Mononuclear cell (primary cell): ENCODE results near the gene LGALS7B. TPM values are rescaled to one million over a fixed set of nuclear protein-coding genes. Genes with fewer than 3 reads are reported as not detected.
A peak's percentile ranks its signal among the peaks of the same experiment; 100 is the strongest.
"Not testable (repeated sequence)": the region's sequence is repeated elsewhere in the genome, so short reads cannot be mapped to it uniquely, and the experiment has no call there.

Experiments
- H3K27me3 ChIP-seq: 2 replicates; pipeline ENCODE4 v1.6.0; 2011; ENCODE audit warnings: low read length, control low read depth; ENCODE audit not compliant: insufficient read depth
- H3K4me1 ChIP-seq: 2 replicates; pipeline ENCODE4 v1.5.1; 2011; ENCODE audit warnings: mild to moderate bottlenecking, low read length, control low read depth; ENCODE audit not compliant: insufficient read depth
- H3K4me3 ChIP-seq: 2 replicates; pipeline ENCODE4 v1.5.1; 2011; ENCODE audit warnings: mild to moderate bottlenecking, low read length, moderate library complexity
- H3K9me3 ChIP-seq: 2 replicates; pipeline ENCODE4 v1.5.1; 2011; ENCODE audit warnings: low read depth, mild to moderate bottlenecking, control low read depth, low read length
- total RNA-seq: library from RNA; depleted of rRNA; stranded (reverse); fragments of >200 nt; gene quantifications from one replicate; pipeline ENCODE4 v1.2.3, GENCODE V29; 2012

Gene LGALS7B
- total RNA-seq, 1 donor, result not detected

DNA sequence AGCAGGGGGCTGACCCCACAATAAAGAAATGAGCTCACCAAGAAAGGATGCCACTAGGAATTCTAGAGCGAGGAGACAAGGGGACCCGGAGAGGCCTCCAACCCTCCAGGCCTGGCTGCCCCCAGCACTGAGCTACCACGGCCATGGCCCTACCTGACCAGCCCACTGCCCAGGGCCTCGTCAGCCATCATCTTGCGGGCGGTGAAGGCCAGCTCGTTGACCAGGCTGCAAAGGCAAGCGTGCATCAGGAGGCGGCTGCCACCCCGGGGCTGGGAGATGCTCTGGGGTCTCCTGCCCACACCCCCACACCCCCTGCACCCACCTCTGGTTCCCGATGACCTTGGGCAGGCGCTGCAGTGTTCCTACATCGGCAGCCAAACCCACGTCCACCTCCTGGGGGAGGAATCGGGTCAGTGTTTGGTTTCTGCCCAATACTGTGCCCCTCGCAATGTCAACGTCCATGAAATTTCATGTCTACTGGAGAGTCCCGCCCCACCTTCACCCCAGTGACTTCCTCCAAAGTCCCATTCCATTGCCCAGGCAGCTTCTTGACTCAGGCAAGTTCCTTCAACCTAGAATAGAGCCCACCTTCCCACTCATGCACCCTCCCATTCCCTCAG, 27.2 kb downstream of the LGALS7B start:
- Histone ChIP-seq H3K4me1 (no peaks in the 10 kb centered on the region), H3K27me3 (no peaks in the 10 kb centered on the region), H3K4me3 (no peak overlapping the region), H3K9me3 (no peaks in the 10 kb centered on the region)

DNA sequence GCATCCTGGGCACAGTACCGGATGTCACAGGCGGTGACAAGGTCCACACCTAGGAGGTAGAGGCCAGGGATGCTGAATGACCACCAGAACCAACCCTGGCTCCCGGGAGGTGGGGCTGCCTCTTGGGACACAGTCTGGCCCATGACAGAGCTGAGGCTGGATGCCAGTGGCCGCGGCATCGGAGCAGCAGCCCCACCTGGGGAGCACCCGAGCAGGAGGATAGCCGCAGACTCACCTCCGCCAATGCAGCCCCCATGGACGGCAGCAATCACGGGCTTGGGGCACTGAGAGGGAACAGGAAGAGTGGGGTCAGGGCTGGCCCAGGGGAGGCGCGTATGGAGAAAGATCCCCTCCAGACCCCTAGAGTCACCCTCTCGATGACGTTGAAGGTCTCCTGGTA, 28.1 kb downstream of the LGALS7B start:
- Histone ChIP-seq H3K9me3 (no peaks in the 10 kb centered on the region), H3K4me3 (no peak overlapping the region), H3K27me3 (no peaks in the 10 kb centered on the region), H3K4me1 (no peaks in the 10 kb centered on the region)

DNA sequence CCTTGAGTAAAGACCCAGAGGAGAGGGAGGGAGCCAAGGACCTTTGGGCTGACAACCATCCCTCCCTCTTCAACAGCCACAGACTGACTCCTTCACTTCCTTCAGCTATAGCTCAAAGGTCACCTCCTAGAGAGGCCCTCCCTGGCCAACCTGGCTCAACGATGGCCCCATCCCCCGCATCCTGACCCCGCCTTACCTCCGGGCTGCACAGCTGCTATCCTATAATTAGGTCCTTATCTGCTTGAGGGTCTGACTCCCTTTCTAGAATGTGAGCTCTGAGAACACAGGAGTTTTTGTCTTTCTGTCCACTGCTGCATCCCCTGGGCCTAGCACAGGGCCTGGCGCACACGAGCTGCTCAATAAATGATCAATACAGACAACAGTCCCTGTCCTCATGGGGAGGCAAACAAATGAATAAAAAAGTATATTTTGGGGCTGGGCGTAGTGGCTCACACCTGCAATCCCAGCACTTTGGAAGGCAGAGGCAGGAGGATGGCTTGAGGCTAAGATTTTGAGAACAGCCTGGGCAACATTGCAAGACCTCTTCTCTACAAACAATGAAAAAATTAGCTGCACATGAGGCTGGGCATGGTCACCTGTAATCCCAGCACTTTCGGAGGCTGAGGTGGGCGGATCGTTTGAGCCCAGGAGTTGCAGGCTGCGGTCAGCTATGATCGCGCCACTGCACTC, 30.4 kb downstream of the LGALS7B start:
- Histone ChIP-seq H3K9me3 (no peaks in the 10 kb centered on the region), H3K4me3 (no peak overlapping the region), H3K27me3 (no peaks in the 10 kb centered on the region), H3K4me1 (no peaks in the 10 kb centered on the region)

DNA sequence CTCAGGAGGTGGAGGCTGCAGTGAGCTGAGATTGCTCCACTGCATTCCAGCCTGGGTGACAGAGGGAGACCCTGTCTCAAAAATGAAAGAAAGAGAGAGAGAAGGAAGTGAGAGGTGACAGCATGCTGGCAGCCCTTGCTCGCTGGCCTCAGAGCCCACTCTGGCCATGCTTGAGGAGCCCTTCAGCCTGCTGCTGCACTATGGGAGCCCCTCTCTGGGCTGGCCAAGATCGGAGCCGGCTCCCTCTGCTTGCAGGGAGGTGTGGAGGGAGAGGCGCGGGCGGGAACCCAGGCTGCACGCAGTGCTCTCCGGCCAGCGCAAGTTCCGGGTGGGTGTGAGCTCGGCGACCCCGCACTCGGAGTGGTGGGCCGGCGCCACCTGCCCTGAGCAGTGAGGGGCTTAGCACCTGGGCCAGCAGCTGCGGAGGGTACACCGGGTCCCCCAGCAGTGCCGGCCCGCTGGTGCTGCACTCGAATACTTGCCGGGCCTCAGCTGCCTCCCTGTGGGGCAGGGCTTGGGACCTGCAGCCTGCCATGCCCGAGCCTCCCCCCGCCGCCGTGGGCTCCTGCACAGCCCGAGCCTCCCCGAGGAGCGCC, 32.3 kb downstream of the LGALS7B start:
- H3K27me3 ChIP-seq, result not testable (repeated sequence)

DNA sequence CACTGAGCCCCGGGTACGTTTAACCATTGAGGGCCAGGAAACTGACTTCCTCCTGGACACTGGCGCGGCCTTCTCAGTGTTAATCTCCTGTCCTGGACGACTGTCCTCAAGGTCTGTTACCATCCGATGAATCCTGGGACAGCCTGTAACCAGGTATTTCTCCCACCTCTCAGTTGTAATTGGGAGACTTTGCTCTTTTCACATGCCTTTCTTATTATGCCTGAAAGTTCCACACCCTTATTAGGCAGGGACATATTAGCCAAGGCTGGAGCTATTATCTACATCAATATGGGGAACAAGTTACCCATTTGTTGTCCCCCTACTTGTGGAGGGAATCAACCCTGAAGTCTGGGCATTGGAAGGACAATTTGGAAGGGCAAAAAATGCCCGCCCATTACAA, 36.9 kb downstream of the LGALS7B start:
- H3K4me1 ChIP-seq, result peaks cover 22% of the 10 kb centered on the region
- not testable (repeated sequence) for H3K9me3 ChIP-seq, H3K27me3 ChIP-seq, H3K4me3 ChIP-seq

More for the DNA sequence above, 32.3 kb downstream of the LGALS7B start:
- H3K4me3 ChIP-seq, H3K9me3 ChIP-seq, H3K4me1 ChIP-seq: not testable (repeated sequence)

DNA sequence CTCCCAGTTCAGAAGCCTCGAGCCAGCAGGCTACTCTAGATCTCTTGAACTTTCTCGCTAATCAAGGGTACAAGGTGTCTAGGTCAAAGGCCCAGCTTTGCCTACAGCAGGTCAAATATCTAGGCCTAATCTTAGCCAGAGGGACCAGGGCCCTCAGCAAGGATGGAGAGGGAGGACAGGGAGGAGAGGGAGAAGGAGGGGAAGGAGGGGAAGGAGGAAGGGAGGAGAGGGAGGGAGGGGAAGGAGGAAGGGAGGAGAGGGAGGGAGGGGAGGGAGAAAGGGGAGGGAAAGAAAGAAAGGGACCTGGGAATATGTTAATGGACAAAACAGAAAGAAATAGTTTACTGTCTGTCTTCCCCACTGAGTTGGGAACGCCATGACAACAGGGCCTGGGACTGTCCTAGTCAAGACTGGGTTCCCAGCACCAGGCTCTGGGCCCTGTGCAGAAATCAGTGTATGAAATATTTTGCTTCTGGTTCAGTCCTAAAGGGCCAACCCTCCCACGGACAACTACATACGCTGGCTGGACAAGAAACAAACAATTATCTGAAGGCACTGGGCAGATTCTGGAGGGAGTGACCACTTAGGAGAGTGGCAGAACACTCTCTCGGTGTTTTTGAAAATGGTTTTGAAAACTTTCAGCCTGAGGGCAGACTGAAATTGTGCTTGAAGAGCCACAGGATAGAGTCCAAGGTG, 38.0 kb downstream of the LGALS7B start:
- Histone ChIP-seq H3K4me3 (no peak overlapping the region), H3K9me3 (no peaks in the 10 kb centered on the region), H3K4me1 (peaks cover 25% of the 10 kb centered on the region), H3K27me3 (no peaks in the 10 kb centered on the region)

DNA sequence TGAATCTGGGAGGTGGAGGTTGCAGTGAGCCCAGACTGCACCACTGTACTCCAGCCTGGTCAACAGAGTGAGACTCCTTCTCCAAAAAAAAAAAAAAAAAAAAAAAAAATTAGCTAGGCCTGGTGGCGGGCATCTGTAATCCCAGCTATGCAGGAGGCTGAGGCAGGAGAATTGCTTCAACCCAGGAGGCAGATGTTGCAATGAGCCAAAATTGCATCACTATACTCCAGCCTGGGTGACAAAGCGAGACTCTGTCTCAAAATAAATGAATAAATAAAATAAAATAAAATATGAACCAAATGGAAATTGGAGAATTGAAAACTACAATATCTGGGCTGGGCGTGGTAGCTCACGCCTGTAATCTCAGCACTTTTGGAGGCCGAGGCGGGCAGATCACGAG, 40.2 kb downstream of the LGALS7B start:
- not testable (repeated sequence) for H3K27me3 ChIP-seq, H3K9me3 ChIP-seq, H3K4me3 ChIP-seq
- H3K4me1 ChIP-seq, result peaks cover 30% of the 10 kb centered on the region

DNA sequence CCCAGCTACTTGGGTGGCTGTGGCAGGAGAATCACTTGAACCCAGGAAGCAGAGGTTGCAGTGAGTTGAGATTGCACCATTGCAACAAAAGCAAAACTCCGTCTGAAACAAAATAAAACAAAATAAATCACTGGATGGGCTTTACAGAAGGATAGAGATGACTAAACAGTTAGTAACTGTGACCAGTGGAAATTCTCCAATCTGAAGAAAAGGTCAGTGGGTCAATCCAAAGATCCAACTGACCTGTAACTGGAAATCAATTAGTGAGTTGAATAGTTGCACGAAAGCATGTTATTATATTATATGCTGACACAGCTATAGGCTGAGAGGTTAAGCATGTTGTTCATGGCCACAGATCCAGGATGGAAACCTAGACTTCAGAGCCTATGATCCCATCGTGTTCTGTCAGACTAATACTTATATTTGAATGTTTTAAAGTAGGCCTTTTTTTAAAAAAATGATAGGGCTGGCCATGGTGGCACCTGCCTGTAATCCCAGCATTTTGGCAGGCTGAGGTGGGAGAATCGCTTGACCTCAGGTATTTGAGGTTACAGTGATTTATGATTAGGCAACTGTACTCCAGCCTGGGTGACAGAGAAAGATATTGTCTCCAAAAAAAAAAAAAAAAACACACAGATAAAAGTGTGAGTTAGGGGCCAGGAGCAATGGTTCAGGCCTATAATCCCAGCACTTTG, 41.2 kb downstream of the LGALS7B start:
- no peaks in the 10 kb centered on the region for H3K9me3 ChIP-seq
- H3K4me3 ChIP-seq, result no peak overlapping the region
- no peaks in the 10 kb centered on the region for H3K27me3 ChIP-seq
- peaks cover 30% of the 10 kb centered on the region for H3K4me1 ChIP-seq

DNA sequence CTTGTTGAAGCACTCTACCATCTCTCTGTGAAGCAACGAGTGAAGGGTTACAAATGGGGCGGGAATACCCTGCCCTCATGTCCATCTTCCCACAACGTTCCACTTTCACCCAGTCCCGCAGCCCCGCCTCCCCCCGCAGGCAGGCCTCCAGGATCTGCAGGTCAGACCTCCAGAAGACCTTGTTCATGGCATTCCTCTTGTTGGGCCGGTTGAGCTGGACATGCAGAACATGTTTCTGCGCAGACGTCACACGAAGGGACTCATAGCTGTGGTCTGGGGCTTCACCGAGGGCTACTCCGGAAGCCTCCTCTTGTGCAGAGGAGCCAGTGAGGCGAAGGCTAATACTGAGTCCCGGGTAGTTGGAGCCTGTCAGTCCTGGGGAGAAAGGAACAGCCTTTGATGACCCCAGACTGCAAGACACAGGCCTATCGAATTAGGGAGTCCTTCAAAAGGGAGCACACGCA, 42.2 kb downstream of the LGALS7B start:
- Histone ChIP-seq H3K27me3 (no peaks in the 10 kb centered on the region), H3K9me3 (no peaks in the 10 kb centered on the region), H3K4me3 (peak overlapping the region; percentile 55), H3K4me1 (peaks cover 30% of the 10 kb centered on the region)

DNA sequence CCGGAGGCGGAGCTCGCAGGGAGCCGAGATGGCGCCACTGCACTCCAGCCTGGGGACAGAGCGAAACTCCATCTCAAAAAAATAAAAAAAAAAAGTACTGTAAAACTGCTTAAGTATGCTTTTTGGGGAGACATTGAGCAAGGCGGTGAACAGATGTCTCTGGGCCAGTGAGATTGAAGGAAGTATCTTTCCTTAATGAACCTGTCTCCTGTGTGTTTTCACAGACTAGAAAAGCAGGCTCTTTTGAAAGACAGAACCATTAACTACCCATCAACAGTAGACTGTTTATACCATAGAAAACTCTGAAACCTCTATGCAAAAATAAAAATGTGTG, 44.1 kb downstream of the LGALS7B start:
- peaks cover 30% of the 10 kb centered on the region for H3K4me1 ChIP-seq
- H3K27me3 ChIP-seq, result no peaks in the 10 kb centered on the region
- no peak overlapping the region for H3K4me3 ChIP-seq
- H3K9me3 ChIP-seq, result no peaks in the 10 kb centered on the region

DNA sequence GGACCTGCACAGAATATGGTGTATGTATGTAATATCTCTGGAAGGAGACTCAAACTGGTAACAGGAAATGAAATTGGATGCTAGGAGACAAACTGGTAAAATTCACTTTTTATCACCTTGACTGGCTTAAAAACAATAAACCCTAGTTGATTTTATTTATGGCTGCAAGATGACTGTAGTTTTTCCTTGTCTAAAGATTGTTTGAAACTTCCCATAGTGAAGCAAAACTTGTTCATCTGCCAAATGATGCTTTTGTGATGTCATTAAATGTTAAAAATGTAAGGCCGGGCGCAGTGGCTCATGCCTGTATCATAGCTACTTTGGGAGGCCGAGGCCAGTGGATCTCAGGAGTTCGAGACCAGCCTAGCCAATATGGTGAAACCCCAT, 45.1 kb downstream of the LGALS7B start:
- Histone ChIP-seq H3K27me3 (no peaks in the 10 kb centered on the region), H3K4me1 (peaks cover 27% of the 10 kb centered on the region), H3K9me3 (no peaks in the 10 kb centered on the region), H3K4me3 (no peak overlapping the region)

DNA sequence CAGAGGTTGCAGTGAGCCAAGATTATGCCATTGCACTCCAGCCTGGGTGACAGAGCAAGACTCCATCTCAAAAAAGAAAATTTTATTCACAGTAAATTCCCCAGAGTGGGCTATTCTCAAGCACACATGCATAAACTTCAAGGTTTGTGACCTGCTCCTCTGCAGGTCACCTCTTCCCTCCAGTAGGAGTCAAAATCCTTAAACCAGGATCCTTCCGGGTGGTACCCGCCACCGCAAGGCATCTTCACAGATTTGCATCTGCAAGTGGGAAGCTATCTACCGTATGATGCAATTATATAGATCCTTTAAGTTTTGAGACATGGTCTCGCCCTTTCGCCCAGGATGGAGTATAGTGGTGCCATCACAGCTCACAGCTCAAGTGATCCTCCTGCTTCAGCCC, 45.6 kb downstream of the LGALS7B start:
- Histone ChIP-seq H3K4me1 (peaks cover 22% of the 10 kb centered on the region), H3K9me3 (no peaks in the 10 kb centered on the region), H3K4me3 (no peak overlapping the region), H3K27me3 (no peaks in the 10 kb centered on the region)

DNA sequence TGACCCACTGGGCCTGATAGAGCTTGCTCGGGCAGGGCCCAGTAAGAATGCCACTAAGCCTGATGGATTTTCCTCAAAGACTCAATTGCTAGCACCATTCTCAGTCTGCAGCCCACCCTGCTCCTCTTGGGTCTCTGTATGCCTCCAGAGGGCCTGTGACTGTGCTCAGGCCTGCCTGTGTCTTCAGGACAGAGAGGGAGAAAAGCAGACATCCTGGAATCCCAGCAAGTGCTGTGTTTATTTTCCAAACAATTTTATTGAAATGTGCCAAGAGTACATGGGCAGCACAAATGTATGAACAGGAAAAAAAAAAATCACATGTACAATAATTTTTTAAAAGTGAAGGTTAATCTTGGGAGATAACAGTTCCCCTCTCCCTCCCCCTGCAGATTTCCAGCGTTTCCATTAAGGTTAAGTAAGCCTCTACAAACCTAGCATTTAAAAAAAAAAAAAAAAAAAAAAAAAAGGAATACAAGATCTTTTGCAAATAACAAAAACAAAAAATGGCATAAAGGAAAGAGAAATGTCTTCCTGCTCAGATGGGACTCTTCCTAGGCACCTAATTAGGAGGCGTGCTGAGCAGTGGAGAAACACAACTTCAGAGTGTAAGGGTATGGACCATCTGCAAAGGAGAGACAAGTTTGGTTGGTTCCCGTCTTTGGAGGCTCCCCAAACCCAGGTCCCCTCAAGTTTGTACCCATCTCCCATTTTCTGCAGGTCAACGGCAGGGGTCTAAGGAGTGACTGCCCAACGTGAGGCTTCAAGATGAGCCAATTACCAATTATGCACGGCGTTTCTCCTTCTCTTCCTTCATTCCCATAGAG, 47.4 kb downstream of the LGALS7B start:
- H3K9me3 ChIP-seq, result no peaks in the 10 kb centered on the region
- H3K4me1 ChIP-seq, result peaks cover 17% of the 10 kb centered on the region
- H3K4me3 ChIP-seq, result no peak overlapping the region
- no peaks in the 10 kb centered on the region for H3K27me3 ChIP-seq

DNA sequence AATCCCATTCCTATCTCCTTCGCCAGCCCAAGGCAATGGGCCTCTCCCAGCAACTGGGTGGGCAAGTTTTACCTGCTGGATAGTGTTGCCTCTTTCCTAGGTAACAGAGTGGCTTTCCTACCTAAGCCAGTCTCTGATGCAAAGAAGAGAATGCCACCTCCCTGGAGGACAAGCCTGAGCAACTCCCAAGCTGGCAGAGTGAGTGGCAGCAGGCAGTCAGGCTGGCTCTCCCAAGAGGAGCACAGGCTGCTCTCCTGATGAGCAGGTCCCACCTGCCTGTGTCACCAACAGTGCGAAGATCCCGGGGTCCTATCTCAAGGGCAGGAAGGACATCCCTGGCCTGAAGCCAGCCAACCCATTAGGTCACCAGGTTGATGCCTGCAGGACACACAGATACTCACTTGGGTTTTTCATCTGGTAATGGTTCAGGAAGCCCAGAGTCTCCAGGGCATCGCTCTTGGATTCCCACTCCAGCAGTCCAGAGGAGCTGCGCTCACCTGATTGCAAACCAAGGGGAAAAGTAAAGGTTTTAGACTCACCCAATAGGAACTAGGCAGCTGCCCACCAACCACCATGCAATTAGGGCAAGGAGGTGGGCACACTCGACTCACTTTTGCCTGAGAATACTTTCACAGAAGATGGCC, 48.1 kb downstream of the LGALS7B start:
- H3K27me3 ChIP-seq, result no peaks in the 10 kb centered on the region

More for the DNA sequence above, 48.1 kb downstream of the LGALS7B start:
- H3K4me3 ChIP-seq, result no peak overlapping the region
- peaks cover 23% of the 10 kb centered on the region for H3K4me1 ChIP-seq
- H3K9me3 ChIP-seq, result no peaks in the 10 kb centered on the region
